Adrenal gland (tissue), 12 donors: ENCODE measurements around the gene HAUS3. TPM values are rescaled to one million over a fixed set of nuclear protein-coding genes. Genes with fewer than 3 reads are reported as not detected.

Source experiments
- DNase-seq, 7 donors: peaks; one replicate each; pipeline ENCODE4 v3.0.0-alpha.2; 2019 to 2020
- H3K27ac ChIP-seq, 5 donors: fragments of 200-600 bp; sonication (generic) in 4 of 5; 1 replicate in 3 of 5; 2 replicates in 2 of 5; pipeline versions ENCODE4 v1.5.1 to v1.8.0; 2016 to 2020; ENCODE audit warnings: mild to moderate bottlenecking in 1 of 5
- H3K27me3 ChIP-seq: fragments of 200-600 bp; 2 replicates; pipeline ENCODE4 v1.8.0; 2021
- H3K36me3 ChIP-seq, 2 donors: fragments of 200-600 bp; replicated peaks in 1 of 2; 1 replicate in 1 of 2; 2 replicates in 1 of 2; pipeline versions ENCODE4 v1.5.1 to v1.8.0; 2018 to 2022
- H3K4me1 ChIP-seq, 2 donors: fragments of 200-600 bp; replicated peaks in 1 of 2; 1 replicate in 1 of 2; 2 replicates in 1 of 2; pipeline versions ENCODE4 v1.5.1 to v1.8.0; 2018 to 2021
- H3K4me3 ChIP-seq, 4 donors: fragments of 200-600 bp; sonication (generic) in 3 of 4; one replicate each; pipeline ENCODE4 v1.5.1; 2016 to 2018
- H3K9me3 ChIP-seq, 3 donors: fragments of 200-600 bp; sonication (generic) in 1 of 3; replicated peaks in 1 of 3; 1 replicate in 2 of 3; 2 replicates in 1 of 3; pipeline versions ENCODE4 v1.5.1 to v1.8.0; 2016 to 2021
- POLR2A ChIP-seq, 2 donors: fragments of 450-650 bp; IDR thresholded peaks; one replicate each; pipeline ENCODE4 v1.6.1; 2017; ENCODE audit warnings: antibody characterized with exemption in 2 of 2, mild to moderate bottlenecking in 2 of 2, moderate library complexity in 1 of 2
- WGBS, 4 donors: extraction: QIAGEN DNeasy Blood & Tissue Kit in 2 of 4; methylation state at CpG; one replicate each; pipeline versions ENCODE4 v1.1.5 to v1.1.7; 2013 to 2017; 5-methylcytosine and 5-hydroxymethylcytosine counted together
- intact Hi-C, 2 donors: fragments of 100-400 bp; cut with DNase I; formaldehyde crosslinking; loops; one replicate each; pipeline versions ENCODE4 v1.14.1 to v1.15.0; 2022 to 2023
- polyA plus RNA-seq, 3 donors: library from polyadenylated mRNA; stranded (reverse); fragments of 200-250 nt in 2 of 3; fragments of 350-450 nt in 1 of 3; fragmentation: Illumina TruSeq in 1 of 3; extraction: RNeasy Lipid Tissue Mini Kit (QIAGEN cat#74804) in 1 of 3; gene quantifications; one replicate each; pipeline ENCODE4 v1.2.3, GENCODE V29; 2013 to 2014
- total RNA-seq, 9 donors: library from RNA; depleted of rRNA in 4 of 9; stranded (reverse); fragments of >200 nt in 4 of 9; fragments of 120-200 nt in 1 of 9; fragmentation: NEBNext Ultra II Directional in 1 of 9; extraction: Animal tissue kit (Norgen Biotek cat#: 25700) in 1 of 9; gene quantifications; one replicate each; pipeline versions ENCODE4 v1.1.0 to v1.2.4, GENCODE V29; 2013 to 2023
- TF ChIP-seq, protein P1 (sequence below), 6 experiments: fragments of 450-650 bp in 4 of 6; fragments of 200-600 bp in 2 of 6; sonication (generic) in 1 of 6; IDR thresholded peaks; 1 replicate in 5 of 6; 2 replicates in 1 of 6; pipeline versions ENCODE4 v1.5.1 to v1.8.0; 2016 to 2021; ENCODE audit warnings: antibody characterized with exemption in 6 of 6, mild to moderate bottlenecking in 2 of 6, moderate library complexity in 1 of 6
- donor health status: healthy with polysubstance abuse.
- donor health status: Bipolar disorder and iron deficiency.
- donor health status: DM: yes; HTN: yes; CAD: no.
- donor health status: DM: no; HTN: no; CAD: no.
- donor health status: DM: no; HTN: no; CAD: no.
- donor health status: DM: yes; HTN: yes; CAD: no.

The HAUS3 gene
- total and polyA plus RNA-seq, 12 donors, result 8.3 to 19.1 (median 13.1) TPM

DNA sequence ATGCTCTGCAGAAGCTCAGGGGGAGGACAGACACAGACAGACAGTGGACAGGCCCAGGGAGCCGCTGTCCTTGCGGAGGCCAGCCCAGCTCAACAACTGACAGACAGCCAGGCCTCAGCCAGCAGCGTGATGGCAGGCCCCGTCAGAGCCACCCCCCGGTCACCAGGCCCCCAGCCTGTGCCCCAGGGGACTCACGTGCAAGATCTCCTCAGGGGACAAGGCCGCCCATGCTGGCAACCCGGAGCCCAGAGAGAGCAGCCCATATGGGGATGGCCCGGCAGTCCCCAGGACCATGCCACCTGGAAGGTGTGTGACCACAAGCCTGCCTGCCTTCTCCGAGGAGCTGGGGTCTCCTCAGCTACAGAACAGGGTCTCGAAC lies 48.0 kb upstream of the HAUS3 start:
- no peaks in the 10 kb centered on the region for H3K9me3 ChIP-seq
- H3K36me3 ChIP-seq, result no peaks in the 10 kb centered on the region
- no peak overlapping the region for H3K27ac ChIP-seq
- TF ChIP-seq POLR2A (IDR thresholded peaks at IDR 0.05), result no peak
- TF ChIP-seq, protein P1, sequence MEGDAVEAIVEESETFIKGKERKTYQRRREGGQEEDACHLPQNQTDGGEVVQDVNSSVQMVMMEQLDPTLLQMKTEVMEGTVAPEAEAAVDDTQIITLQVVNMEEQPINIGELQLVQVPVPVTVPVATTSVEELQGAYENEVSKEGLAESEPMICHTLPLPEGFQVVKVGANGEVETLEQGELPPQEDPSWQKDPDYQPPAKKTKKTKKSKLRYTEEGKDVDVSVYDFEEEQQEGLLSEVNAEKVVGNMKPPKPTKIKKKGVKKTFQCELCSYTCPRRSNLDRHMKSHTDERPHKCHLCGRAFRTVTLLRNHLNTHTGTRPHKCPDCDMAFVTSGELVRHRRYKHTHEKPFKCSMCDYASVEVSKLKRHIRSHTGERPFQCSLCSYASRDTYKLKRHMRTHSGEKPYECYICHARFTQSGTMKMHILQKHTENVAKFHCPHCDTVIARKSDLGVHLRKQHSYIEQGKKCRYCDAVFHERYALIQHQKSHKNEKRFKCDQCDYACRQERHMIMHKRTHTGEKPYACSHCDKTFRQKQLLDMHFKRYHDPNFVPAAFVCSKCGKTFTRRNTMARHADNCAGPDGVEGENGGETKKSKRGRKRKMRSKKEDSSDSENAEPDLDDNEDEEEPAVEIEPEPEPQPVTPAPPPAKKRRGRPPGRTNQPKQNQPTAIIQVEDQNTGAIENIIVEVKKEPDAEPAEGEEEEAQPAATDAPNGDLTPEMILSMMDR (IDR thresholded peaks at IDR 0.05), result no peak
- H3K4me1 ChIP-seq, result peaks cover 8 to 12% of the 10 kb centered on the region in 2 donors
- peak in 1 of 7 donors; percentile 38 for DNase-seq
- H3K4me3 ChIP-seq, result no peak overlapping the region
- intact Hi-C loops, result no loop called here
- no peaks in the 10 kb centered on the region for H3K27me3 ChIP-seq
- 89 to 100% (median 95%) methylated on average over 4 to 11 of the region's 11 CpGs for WGBS, 4 donors

DNA sequence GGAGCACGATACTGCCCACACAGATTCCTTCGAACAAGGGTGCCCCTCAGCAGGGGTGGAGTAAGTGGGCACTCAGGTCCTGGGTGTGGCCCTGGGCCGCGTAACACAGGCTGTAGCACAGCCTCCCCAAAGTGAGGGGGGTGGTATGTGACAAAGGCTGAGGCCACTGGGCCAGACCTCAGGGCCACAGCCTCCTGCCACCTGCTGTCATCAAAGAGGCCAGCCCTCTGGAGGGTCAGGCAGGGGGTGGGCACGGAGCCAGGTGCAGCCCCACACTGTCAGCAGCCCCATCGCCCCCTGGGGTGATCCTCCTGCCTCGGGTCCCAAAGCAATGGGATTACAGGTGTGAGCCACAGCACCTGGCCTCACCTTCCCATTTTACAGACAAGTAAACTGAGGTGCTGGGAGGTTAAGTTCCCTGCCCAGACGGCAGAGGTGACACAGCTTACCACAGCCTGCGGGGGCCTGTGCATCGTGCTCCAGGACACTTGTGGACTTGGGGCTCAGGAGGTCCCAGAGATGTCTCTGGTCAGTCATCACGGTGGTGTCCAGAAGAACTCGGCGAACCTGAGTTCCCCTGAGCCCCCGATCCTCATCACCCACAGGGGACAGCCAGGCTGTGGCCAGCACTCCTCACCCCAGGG lies 47.5 kb upstream of the HAUS3 start:
- Histone ChIP-seq H3K27me3 (no peaks in the 10 kb centered on the region), H3K9me3 (no peaks in the 10 kb centered on the region), H3K4me3 (no peak overlapping the region), H3K4me1 (peaks cover 8 to 12% of the 10 kb centered on the region in 2 donors), H3K36me3 (no peaks in the 10 kb centered on the region), H3K27ac (no peak overlapping the region)
- WGBS, 4 donors, result 84 to 94% (median 90%) methylated on average over 5 to 14 of the region's 14 CpGs
- peak in 3 of 7 donors; percentile 3 to 45 (median 10) for DNase-seq
- no peak for TF ChIP-seq POLR2A (IDR thresholded peaks at IDR 0.05)
- TF ChIP-seq, protein P1 (IDR thresholded peaks at IDR 0.05), result no peak
- intact Hi-C loops, result no loop called here

DNA sequence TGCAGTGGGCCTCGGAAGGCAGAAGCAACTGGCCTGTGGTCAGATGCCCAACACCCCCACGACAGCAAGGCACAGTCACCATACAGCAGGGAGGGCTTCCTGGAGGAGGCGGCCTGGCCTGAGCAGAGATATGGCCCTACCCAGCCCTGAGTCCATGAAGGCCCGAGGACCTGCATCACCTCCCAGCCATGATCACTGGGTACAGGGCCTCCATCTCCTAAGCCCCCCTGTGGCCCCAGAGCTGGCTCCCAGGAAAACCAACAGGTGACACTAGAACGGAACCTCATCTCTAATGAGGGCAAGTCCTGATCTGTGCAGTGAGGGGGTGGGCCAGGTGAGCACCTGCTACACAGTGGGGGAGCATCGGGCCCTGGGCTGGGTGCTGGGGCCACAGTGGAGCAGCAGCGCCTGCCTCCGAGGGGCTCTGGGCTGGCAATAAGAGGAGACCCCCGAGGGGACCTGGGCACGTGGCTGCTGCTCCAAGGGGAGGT lies 46.2 kb upstream of the HAUS3 start:
- peak in 4 of 7 donors; percentile 1 to 28 (median 8) for DNase-seq
- 83 to 91% (median 88%) methylated on average over 6 to 10 of the region's 10 CpGs for WGBS, 4 donors
- Histone ChIP-seq H3K27ac (no peak overlapping the region), H3K27me3 (no peaks in the 10 kb centered on the region), H3K9me3 (no peaks in the 10 kb centered on the region), H3K4me3 (no peak overlapping the region), H3K36me3 (no peaks in the 10 kb centered on the region), H3K4me1 (peaks cover 8 to 12% of the 10 kb centered on the region in 2 donors)
- intact Hi-C loops, result no loop called here
- no peak for TF ChIP-seq POLR2A (IDR thresholded peaks at IDR 0.05)
- TF ChIP-seq, protein P1 (IDR thresholded peaks at IDR 0.05), result no peak

DNA sequence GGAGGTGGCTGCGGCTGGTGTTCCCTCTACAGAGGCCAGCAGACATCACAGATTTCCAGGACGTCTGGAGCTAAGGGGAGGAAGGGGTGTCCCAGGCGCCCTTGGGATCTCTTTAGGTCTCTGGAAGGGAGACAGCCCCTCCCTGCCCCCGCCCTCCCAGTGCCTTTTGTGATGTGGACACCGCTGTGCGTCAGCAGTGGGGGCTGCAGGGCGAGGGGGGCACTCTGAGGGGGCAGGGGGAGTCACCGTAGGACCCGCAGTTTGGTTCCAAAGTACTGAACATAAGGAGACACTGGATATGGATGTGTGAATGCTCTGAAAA lies 45.6 kb upstream of the HAUS3 start:
- WGBS, 4 donors, result 88 to 93% (median 90%) methylated on average over 9 of the region's 9 CpGs
- H3K4me1 ChIP-seq, result peaks cover 3 to 7% of the 10 kb centered on the region in 2 donors
- TF ChIP-seq POLR2A (IDR thresholded peaks at IDR 0.05), result no peak
- TF ChIP-seq, protein P1 (IDR thresholded peaks at IDR 0.05), result no peak
- no peaks in the 10 kb centered on the region for H3K36me3 ChIP-seq
- peak in 1 of 7 donors; percentile 11 for DNase-seq
- H3K27me3 ChIP-seq, result no peaks in the 10 kb centered on the region
- intact Hi-C loops, result no loop called here
- H3K4me3 ChIP-seq, result no peak overlapping the region
- no peaks in the 10 kb centered on the region for H3K9me3 ChIP-seq
- H3K27ac ChIP-seq, result no peak overlapping the region
